ENCODE data around the gene SGMS1. TPM values are rescaled to one million over a fixed set of nuclear protein-coding genes. Genes with fewer than 3 reads are reported as not detected.

Gene SGMS1
- total and polyA plus RNA-seq, 2 experiments from 2014 or later = 15.0 to 34.7 TPM

GRCh38 chr10:50580262-50580891 is 43.4 kb downstream of the SGMS1 start:
- Histone ChIP-seq H3K4me3 (no peak overlapping the region), H3K9me2 (ENCODE audit: insufficient read depth) (no peaks in the 10 kb centered on the region), H3K36me3 (ENCODE audit: insufficient read depth) (no peaks in the 10 kb centered on the region), H3K27ac (ENCODE audit: low read depth) (no peak overlapping the region), H4K20me1 (replicated peaks; ENCODE audit: insufficient read depth) (no peaks in the 10 kb centered on the region), H3K4me1 (ENCODE audit: insufficient read depth) (peaks cover 57% of the 10 kb centered on the region), H2AFZ (no peak overlapping the region), H3K79me2 (replicated peaks; ENCODE audit: insufficient read depth) (peaks cover 56% of the 10 kb centered on the region), H3K27me3 (ENCODE audit: insufficient read depth) (no peaks in the 10 kb centered on the region), H3F3A (replicated peaks; ENCODE audit: low read depth) (no peaks in the 10 kb centered on the region), H3K4me2 (0 out of 2 replicates have a peak overlapping the region, but pooled peaks have one; percentile 65)
- Mint-ChIP-seq H3K4me3 (no peak overlapping the region), H3K27me3 (ENCODE audit: insufficient read depth, low read depth, poor library complexity) (no peaks in the 10 kb centered on the region), H3K4me1 (peaks cover 55% of the 10 kb centered on the region), H3K9me3 (no peaks in the 10 kb centered on the region), H3K27ac (peak overlapping the region; percentile 2), H3K36me3 (ENCODE audit: low read depth) (peaks cover 24% of the 10 kb centered on the region; the same call in 2 of the 3 replicates)
- no peak for TF ChIP-seq EZH2phosphoT487 (IDR thresholded peaks at IDR 0.05; ENCODE audit: unreplicated experiment)
- no peak for TF ChIP-seq NANOG (IDR thresholded peaks at IDR 0.05; ENCODE audit: borderline replicate concordance)
- TF ChIP-seq CTCF (conservative IDR thresholded peaks at IDR 0.05; ENCODE audit: low read depth in 2 of 2) = no peak
- no peak for TF ChIP-seq ZNF114 (CRISPR knock-in tag; IDR thresholded peaks at IDR 0.05)
- TF ChIP-seq EZH2 (IDR thresholded peaks at IDR 0.05; ENCODE audit: low read depth, unreplicated experiment) = no peak
- no peak for TF ChIP-seq ZNF331 (CRISPR knock-in tag; IDR thresholded peaks at IDR 0.05; ENCODE audit: low read depth)
- no peak for TF ChIP-seq JUNB (IDR thresholded peaks at IDR 0.05; ENCODE audit: unreplicated experiment)
- no peak for TF ChIP-seq REST (IDR thresholded peaks at IDR 0.05; ENCODE audit: unreplicated experiment)
- no peak for TF ChIP-seq POLR2AphosphoS5 (IDR thresholded peaks at IDR 0.05; ENCODE audit: low read depth)
- no peak for TF ChIP-seq ZNF462 (CRISPR knock-in tag; IDR thresholded peaks at IDR 0.05)
- TF ChIP-seq CREB1 (CRISPR knock-in tag; IDR thresholded peaks at IDR 0.05; ENCODE audit: low read depth) = no peak
- TF ChIP-seq ETS1 (IDR thresholded peaks at IDR 0.05) = no peak
- no peak for ATAC-seq
- DNase-seq (ENCODE audit: low spot score) = no peak
